HG03196 (cell line): ENCODE results near the gene MRPL51.
"Not testable (repeated sequence)": the region's sequence is repeated elsewhere in the genome, so short reads cannot be mapped to it uniquely, and the experiment has no call there.

Experiments used
- ATAC-seq: cut with Tn5 transposase; IDR thresholded peaks from one replicate; pipeline ENCODE4 v1.9.1; 2021; ENCODE audit not compliant: unreplicated experiment

The MRPL51 gene

DNA sequence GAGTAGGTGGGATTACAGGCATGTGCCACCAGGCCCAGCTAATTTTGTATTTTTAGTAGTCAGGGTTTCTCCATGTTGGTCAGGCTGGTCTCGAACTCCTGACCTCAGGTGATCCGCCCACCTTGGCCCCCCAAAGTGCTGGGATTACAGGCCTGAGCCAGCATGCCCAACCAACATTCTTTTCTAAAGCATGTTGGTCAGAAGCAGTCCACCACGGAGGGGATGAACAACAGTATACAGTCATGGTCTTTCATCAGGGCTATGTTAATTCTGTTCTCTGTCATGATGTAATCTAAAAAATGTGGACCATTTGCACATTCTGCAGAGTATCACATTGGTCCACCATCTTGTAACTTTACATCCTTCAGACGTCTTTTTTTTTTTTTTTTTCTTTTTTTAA, 3.6 kb downstream of the MRPL51 start:
- no peak for ATAC-seq

- no peak for ATAC-seq
Measured at GRCh38 chr12:6488240-6488639, 4.8 kb downstream of the MRPL51 start.

DNA sequence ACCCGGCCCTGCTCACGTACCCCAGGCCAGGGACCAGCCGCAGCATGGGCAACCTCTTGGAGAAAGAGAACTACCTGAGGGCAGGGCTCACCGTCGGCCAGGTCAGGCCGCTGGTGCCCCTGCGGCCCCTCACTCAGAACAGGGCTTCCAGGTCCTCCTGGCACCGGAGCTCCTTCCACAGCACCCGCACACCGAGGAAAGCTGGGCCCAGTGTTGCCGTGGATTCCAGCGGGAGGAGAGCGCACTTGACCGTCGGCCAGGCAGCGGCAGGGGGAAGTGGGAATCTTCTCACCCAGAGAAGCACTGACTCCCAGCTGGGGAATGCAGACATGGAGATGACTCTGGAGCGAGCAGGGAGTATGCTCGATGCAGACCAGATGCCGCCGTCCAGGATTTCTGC, 14.6 kb downstream of the MRPL51 start:
- ATAC-seq = no peak

GRCh38 chr12:6477601-6478377, 15.3 kb downstream of the MRPL51 start:
- not testable (repeated sequence) for ATAC-seq

- ATAC-seq = no peak
Measured at GRCh38 chr12:6476489-6476888, 16.6 kb downstream of the MRPL51 start.

GRCh38 chr12:6475233-6475975, 17.7 kb downstream of the MRPL51 start:
- ATAC-seq = not testable (repeated sequence)

- ATAC-seq = no peak
Measured at GRCh38 chr12:6472491-6472890, 20.6 kb downstream of the MRPL51 start.

GRCh38 chr12:6471989-6472360, 21.1 kb downstream of the MRPL51 start:
- no peak for ATAC-seq

DNA sequence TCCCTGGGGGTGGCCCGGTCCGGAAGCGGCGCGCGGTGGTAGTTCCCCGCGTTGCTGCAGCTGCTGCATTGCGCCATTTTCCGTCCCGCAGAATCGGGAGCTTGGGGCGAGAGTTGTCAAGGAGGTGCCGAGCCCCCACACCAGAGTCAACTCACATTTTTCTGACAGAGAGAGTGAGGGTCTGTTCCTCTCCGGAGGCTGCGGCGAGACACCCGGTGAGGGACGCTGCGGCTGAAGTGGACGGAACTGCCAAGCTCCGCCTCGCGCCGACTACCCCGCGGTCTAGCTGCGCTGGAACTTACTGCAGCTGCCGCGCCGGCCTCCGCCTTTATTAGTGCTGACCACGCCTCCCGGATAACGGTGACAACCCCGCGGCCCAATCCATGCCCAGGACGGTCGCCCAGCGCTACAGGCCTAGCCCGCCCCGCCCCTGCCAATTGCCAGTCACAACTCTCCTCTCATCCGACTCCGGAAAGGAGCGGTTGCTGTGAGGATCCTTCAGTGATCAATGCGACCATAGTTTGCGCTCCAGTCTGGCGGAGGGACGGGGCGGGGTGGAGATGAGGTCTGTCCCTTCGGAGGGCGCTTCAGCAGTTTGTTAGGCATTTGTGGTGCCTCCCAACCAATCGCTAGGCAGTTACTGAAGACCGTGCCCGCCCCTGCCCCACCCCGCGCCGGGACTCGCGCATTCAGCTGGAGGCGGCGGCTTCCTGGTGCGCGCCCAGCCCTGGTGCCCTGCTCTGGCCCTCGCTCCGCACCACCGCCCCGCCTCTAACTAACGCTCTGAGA, 22.5 kb downstream of the MRPL51 start, which contains the start of gene VAMP1:
TSS of gene VAMP1 (minus strand) at position 303 of the 789 bp plus-strand sequence. CDS start at position 157, 146 bp downstream.
- ATAC-seq = peak; percentile 86

- ATAC-seq = no peak
Measured at GRCh38 chr12:6469609-6470374, 23.3 kb downstream of the MRPL51 start.

DNA sequence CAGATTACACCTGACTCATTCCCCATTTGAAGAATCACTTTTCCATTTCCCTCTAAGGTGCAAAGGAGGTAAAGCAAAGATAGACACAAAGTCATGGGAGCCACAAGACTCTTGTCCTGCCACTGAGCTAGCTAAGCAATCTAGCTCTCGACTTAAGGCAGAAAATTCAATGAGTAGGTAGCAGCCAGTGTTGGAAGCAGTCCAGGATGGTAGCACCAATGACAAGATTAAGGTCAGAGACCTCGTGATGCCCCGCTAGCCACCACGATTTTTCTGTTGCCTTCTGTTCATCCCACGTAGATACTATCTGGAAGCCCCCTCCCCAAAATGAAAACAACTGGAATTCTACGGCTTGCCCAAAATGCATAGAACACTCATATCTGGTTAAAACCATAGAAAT, 24.0 kb downstream of the MRPL51 start:
- ATAC-seq = no peak

GRCh38 chr12:6468283-6468575, 24.8 kb downstream of the MRPL51 start:
- ATAC-seq = no peak

DNA sequence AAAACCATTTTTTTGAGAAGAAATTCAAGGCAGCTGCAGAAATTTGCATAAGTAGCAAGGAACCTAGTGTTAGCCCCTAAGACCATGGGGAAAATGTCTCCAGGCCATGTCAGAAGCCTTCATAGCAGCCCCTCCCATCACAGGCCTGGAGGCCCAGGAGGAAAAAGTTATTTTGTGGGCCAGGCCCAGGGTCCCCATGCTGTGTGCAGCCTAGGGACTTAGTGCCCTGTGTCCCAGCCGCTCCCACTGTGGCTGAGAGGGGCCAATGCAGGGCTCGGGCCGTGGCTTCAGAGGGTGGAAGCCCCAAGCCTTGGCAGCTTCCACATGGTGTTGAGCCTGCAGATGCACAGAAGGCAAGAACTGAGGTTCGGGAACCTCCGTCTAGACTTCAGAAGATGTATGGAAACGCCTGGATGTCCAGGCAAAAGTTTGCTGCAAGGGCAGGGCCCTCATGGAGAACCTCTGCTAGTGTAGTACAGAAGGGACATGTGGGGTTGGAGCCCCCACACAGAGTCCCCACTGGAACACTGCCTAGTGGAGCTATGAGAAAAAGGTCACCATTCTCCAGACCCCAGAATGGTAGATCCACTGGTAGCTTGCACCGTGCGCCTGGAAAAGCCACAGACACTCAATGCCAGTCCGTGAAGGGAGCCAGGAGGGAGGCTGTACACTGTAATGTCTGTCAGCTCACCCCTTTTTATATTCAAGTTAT, 25.3 kb downstream of the MRPL51 start:
- ATAC-seq = not testable (repeated sequence)

DNA sequence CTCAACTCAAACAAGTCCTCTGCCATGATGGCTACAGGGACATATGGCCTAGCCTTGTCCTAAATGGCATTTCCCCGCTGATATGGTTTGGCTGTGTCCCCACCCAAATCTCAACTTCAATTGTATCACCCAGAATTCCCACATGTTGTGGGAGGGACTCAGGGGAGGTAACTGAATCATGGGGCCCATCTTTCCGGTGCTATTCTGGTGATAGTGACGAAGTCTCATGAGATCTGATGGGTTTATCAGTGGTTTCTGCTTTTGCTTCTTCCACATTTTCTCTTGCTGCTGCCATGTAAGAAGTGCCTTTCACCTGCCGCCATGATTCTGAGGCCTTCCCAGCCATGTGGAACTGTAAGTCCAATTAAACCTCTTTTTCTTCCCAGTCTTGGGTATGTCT, 26.3 kb downstream of the MRPL51 start:
- ATAC-seq = not testable (repeated sequence)

GRCh38 chr12:6466184-6466573, 26.9 kb downstream of the MRPL51 start:
- ATAC-seq = no peak

DNA sequence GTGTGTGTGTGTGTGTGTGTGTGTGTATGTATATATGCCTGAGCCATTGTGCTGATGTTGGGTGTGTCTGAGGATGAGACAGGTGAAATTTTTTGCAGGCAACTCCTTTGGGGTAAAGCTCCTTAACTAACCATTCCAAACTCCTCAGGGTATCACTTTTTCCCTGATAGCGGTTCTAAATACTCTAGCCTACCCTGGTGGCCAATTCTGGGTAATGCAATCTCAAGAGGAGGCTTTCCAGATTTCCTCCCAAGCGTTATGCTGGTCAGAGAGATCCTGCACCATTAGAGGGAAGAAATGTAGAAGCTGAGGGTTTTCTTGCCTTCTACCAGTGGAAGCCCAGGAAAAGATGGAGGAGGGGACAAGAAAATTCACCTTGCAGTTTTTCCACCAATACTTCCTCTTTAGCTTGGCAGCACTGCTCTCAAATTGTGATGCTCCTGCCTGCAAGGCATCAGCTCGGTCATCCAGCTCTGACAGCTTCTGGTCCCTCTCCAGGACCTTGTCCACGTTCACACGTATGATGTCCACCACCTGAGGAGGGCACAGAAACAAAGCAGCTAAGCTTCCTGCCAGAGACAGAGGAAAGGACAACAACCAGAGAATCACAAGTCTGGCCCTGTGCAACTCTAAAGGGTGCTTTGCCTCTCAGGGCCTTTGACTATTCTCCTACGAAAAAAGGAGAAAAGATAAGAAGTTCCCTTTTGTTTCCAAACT, 27.4 kb downstream of the MRPL51 start:
- no peak for ATAC-seq

DNA sequence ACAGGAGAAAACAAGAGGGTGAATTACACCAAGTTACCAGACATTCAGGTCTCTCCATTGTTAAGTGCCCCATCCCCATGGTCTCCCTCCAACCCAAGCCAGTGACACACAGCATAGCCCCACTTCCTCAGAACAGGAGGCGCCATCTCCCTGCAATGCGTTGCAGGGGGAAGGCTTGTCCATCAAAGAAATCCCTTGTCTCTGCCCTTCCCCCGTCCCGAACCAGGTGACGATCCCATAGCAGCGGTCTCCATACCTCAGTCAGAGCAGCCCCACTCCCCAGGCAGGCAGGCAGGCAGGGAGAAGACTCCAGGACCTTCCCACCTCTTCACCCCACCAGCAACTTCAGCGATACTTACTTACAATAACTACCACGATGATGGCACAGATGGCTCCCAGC, 28.5 kb downstream of the MRPL51 start:
- no peak for ATAC-seq

- no peak for ATAC-seq
Measured at GRCh38 chr12:6463858-6464257, 29.2 kb downstream of the MRPL51 start.

DNA sequence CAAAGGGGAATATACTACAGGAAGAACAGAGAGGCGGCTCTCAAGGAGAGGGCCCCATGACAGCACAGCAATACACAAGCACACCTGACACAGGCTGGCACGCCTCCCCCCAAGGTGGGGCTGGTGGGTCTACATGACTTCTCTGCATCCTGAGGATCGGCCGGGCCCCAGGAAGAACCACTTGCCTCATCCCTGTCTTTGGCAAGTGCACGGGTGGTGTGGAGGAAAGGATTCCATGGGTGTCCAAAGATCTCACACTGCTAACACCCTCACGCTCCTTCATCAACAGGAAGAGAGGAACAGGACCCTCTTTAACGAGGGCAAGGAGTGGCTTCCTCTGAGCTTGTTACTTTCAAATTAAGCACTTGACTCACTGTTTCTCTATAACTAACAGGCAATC, 29.8 kb downstream of the MRPL51 start:
- no peak for ATAC-seq
